T follicular helper cell (primary cell): ENCODE data around the gene RAI1.
A peak's percentile ranks its signal among the peaks of the same experiment; 100 is the strongest.
"Not testable (repeated sequence)": the region's sequence is repeated elsewhere in the genome, so short reads cannot be mapped to it uniquely, and the experiment has no call there.

Experiments used
- DNase-seq: peaks from one replicate; pipeline ENCODE4 v3.0.0-alpha.2; 2020; ENCODE audit warnings: low read depth
- total RNA-seq, 2 experiments: gene quantifications; one replicate each; lab custom pipeline; 2026; lab: John Stamatoyannopoulos, UW

RAI1 gene
- total RNA-seq, result 21.7 to 38.2 reads per million in 2 experiments

- DNase-seq, result peak; percentile 61
Measured at GRCh38 chr17:17681187-17681743, at the start of gene RAI1. Gene RAI1, plus strand, starts transcription at chr17:17681458. Its CDS starts 111,491 bp downstream, at chr17:17792949.

GRCh38 chr17:17632690-17633089, 48.6 kb upstream of the RAI1 start:
- DNase-seq, result not testable (repeated sequence)

- DNase-seq, result no peak
Measured at GRCh38 chr17:17633310-17633709, 47.9 kb upstream of the RAI1 start.

- DNase-seq, result no peak
Measured at GRCh38 chr17:17635126-17635525, 46.1 kb upstream of the RAI1 start.

GRCh38 chr17:17635537-17636271, 45.6 kb upstream of the RAI1 start:
- not testable (repeated sequence) for DNase-seq

- DNase-seq, result no peak
Measured at GRCh38 chr17:17636272-17636885, 44.9 kb upstream of the RAI1 start.

GRCh38 chr17:17638467-17638866, 42.8 kb upstream of the RAI1 start:
- no peak for DNase-seq

GRCh38 chr17:17639661-17640270, 41.5 kb upstream of the RAI1 start:
- DNase-seq, result not testable (repeated sequence)

- peak; percentile 70 for DNase-seq
Measured at GRCh38 chr17:17641621-17642409, 39.4 kb upstream of the RAI1 start.

- DNase-seq, result not testable (repeated sequence)
Measured at GRCh38 chr17:17645148-17645547, 36.1 kb upstream of the RAI1 start.

- no peak for DNase-seq
Measured at GRCh38 chr17:17645961-17646360, 35.3 kb upstream of the RAI1 start.

- no peak for DNase-seq
Measured at GRCh38 chr17:17647524-17648178, 33.6 kb upstream of the RAI1 start.

- DNase-seq, result no peak
Measured at GRCh38 chr17:17648762-17649161, 32.5 kb upstream of the RAI1 start.

- no peak for DNase-seq
Measured at GRCh38 chr17:17650959-17651358, 30.3 kb upstream of the RAI1 start.

GRCh38 chr17:17653343-17653742, 27.9 kb upstream of the RAI1 start:
- DNase-seq, result no peak

- no peak for DNase-seq
Measured at GRCh38 chr17:17659340-17659739, 21.9 kb upstream of the RAI1 start.

GRCh38 chr17:17661134-17661533, 20.1 kb upstream of the RAI1 start:
- no peak for DNase-seq

- DNase-seq, result no peak
Measured at GRCh38 chr17:17661834-17662385, 19.3 kb upstream of the RAI1 start.

- peak; percentile 59 for DNase-seq
Measured at GRCh38 chr17:17663160-17664063, 17.8 kb upstream of the RAI1 start.

- no peak for DNase-seq
Measured at GRCh38 chr17:17664064-17664452, 17.2 kb upstream of the RAI1 start.
